Right renal pelvis (tissue), 4 donors: ENCODE measurements around the gene CLDN2. TPM values are rescaled to one million over a fixed set of nuclear protein-coding genes. Genes with fewer than 3 reads are reported as not detected.
"Not testable (repeated sequence)": the region's sequence is repeated elsewhere in the genome, so short reads cannot be mapped to it uniquely, and the experiment has no call there.

Experiments used
- DNase-seq, 4 donors: peaks; one replicate each; pipeline ENCODE4 v3.0.0-alpha.2; 2013; ENCODE audit warnings: low read depth in 4 of 4, low spot score in 3 of 4, missing footprints in 1 of 4
- polyA plus RNA-seq, 4 donors: library from polyadenylated mRNA; unstranded; fragments of 120-200 nt; gene quantifications; one replicate each; pipeline ENCODE4 v1.2.1, GENCODE V29; 2013; ENCODE audit not compliant: insufficient read length in 4 of 4

CLDN2 gene
- 10 to 100 TPM; 57.6 to 71.2 (median 62.8) TPM for polyA plus RNA-seq

GRCh38 chrX:106919932-106920452 lies at the start of gene CLDN2:
TSS of gene CLDN2 (plus strand) at chrX:106920402. CDS start at chrX:106928229, 7,827 bp downstream.
- no peak for DNase-seq

- not testable (repeated sequence) for DNase-seq
These were observed 47.4 kb upstream of the CLDN2 start for GRCh38 chrX:106872796-106873195.

- DNase-seq, result no peak
These were observed 46.1 kb upstream of the CLDN2 start for GRCh38 chrX:106874075-106874474.

GRCh38 chrX:106875151-106875550 lies 45.1 kb upstream of the CLDN2 start:
- no peak for DNase-seq

GRCh38 chrX:106889468-106889867 lies 30.7 kb upstream of the CLDN2 start:
- no peak for DNase-seq

GRCh38 chrX:106891762-106892460 lies 28.3 kb upstream of the CLDN2 start:
- DNase-seq, result no peak

GRCh38 chrX:106894392-106894909 lies 25.8 kb upstream of the CLDN2 start:
- DNase-seq, result peak in 1 of 4 donors; percentile 27

- DNase-seq, result no peak
These were observed 25.2 kb upstream of the CLDN2 start for GRCh38 chrX:106894978-106895452.

- DNase-seq, result no peak
These were observed 22.9 kb upstream of the CLDN2 start for GRCh38 chrX:106897259-106897658.

GRCh38 chrX:106898462-106898861 lies 21.7 kb upstream of the CLDN2 start:
- DNase-seq, result no peak

GRCh38 chrX:106899276-106899675 lies 20.9 kb upstream of the CLDN2 start:
- no peak for DNase-seq

GRCh38 chrX:106899841-106900240 lies 20.4 kb upstream of the CLDN2 start:
- DNase-seq, result no peak

- DNase-seq, result no peak
These were observed 18.9 kb upstream of the CLDN2 start for GRCh38 chrX:106901341-106901740.

- DNase-seq, result no peak
These were observed 18.4 kb upstream of the CLDN2 start for GRCh38 chrX:106901781-106902219.

- no peak for DNase-seq
These were observed 17.5 kb upstream of the CLDN2 start for GRCh38 chrX:106902684-106903083.

- DNase-seq, result no peak
These were observed 16.8 kb upstream of the CLDN2 start, which contains the start of gene RIPPLY1 for GRCh38 chrX:106903291-106903824. TSS of gene RIPPLY1 (minus strand) at chrX:106903341. CDS start at chrX:106903287, 54 bp downstream.

- DNase-seq, result no peak
These were observed 16.2 kb upstream of the CLDN2 start for GRCh38 chrX:106903856-106904528.

- no peak for DNase-seq
These were observed 15.0 kb upstream of the CLDN2 start for GRCh38 chrX:106905064-106905708.

- DNase-seq, result peak in 3 of 4 donors; percentile 43 to 54 (median 44)
These were observed 13.8 kb upstream of the CLDN2 start for GRCh38 chrX:106906361-106906760.

- DNase-seq, result no peak
These were observed 7.3 kb upstream of the CLDN2 start for GRCh38 chrX:106912864-106913263.
